D721Med (cell line): Measurements from ENCODE around the gene PATZ1.
"Not testable (repeated sequence)": the region's sequence is repeated elsewhere in the genome, so short reads cannot be mapped to it uniquely, and the experiment has no call there.

ENCODE experiments used
- DNase-seq: peaks from one replicate; pipeline ENCODE4 v3.0.0; 2011; ENCODE audit warnings: low spot score; ENCODE audit not compliant: insufficient read length
- FAIRE-seq: peaks from 2 replicates; lab custom pipeline; 2011; peaks lifted over from hg19 to GRCh38; lab: Jason Lieb, UNC
- TF ChIP-seq, protein P1 (sequence below): IDR thresholded peaks from 2 replicates; pipeline ENCODE4 v1.5.1; 2012; ENCODE audit warnings: mild to moderate bottlenecking, control low read depth; ENCODE audit not compliant: insufficient read depth; ENCODE audit errors: missing control alignments

Gene PATZ1

DNA sequence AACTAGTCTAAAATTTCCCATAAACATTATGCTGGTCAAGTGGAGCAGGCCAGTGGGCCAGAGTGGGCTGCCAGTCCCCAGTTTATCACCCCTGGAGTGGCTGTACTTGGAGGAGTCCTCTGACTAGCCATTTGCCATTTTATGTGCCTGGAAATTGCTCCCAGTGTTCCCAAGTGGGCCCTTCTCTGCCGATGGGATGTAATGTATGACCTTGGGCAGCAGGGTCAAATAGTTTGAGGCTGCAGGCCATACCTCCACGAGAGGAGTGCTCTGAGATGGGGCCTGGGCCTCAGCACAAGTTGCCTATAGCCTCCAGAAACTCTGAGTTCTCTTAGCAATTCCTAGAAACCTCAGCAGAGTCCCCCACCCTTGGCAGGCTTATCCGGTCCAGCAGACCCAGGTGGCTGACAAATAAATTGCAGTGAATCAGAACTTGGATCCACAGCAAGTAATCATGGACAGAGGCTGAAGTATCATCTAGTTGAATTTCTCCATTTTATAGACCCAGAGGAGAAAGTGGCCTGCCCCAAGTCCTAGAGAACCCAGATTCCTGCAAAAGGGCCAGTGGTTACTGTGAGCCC lies 17.8 kb upstream of the PATZ1 start:
- TF ChIP-seq, protein P1, sequence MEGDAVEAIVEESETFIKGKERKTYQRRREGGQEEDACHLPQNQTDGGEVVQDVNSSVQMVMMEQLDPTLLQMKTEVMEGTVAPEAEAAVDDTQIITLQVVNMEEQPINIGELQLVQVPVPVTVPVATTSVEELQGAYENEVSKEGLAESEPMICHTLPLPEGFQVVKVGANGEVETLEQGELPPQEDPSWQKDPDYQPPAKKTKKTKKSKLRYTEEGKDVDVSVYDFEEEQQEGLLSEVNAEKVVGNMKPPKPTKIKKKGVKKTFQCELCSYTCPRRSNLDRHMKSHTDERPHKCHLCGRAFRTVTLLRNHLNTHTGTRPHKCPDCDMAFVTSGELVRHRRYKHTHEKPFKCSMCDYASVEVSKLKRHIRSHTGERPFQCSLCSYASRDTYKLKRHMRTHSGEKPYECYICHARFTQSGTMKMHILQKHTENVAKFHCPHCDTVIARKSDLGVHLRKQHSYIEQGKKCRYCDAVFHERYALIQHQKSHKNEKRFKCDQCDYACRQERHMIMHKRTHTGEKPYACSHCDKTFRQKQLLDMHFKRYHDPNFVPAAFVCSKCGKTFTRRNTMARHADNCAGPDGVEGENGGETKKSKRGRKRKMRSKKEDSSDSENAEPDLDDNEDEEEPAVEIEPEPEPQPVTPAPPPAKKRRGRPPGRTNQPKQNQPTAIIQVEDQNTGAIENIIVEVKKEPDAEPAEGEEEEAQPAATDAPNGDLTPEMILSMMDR: no peak
- no peak for FAIRE-seq
- DNase-seq: no peak

DNA sequence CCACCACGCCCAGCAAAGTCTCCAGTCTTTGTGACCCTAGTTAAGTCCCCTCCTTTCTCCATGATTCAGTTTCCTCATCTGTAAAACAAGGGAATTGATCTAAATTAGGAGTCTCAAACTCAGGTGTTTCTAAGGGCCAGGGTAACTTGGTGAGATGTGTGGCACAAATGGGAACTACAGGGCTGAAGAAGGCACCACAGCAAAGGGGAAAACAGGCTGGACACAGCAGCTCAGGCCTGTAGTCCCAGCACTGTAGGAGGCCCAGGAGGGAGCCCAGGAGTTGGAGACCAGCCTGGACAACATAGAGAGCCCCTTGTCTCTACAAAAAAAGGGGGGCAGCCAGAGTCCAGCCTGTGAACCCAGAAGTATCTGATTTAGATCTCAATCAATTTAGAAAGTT lies 15.6 kb upstream of the PATZ1 start:
- FAIRE-seq: no peak
- no peak for DNase-seq
- TF ChIP-seq, protein P1: no peak

DNA sequence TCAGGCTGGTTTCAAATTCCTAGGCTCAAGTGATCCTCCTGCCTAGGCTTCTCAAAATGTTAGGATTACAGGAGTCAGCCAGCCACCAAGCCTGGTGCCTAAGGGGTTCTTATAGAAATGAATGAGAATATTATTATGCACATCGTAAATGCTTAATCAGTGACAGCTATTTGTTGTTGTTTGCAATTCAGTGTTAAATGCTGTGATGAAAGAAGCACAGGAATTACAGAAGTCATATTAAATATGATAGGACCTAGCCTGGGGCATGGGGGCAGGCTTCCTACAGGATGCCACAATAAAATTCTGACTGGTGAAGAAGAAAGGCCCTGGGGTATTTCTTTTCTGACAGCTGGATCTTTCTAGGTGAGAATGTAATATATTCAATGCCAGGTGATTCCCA lies 13.9 kb upstream of the PATZ1 start:
- TF ChIP-seq, protein P1: no peak
- DNase-seq (no peak), FAIRE-seq (no peak)

DNA sequence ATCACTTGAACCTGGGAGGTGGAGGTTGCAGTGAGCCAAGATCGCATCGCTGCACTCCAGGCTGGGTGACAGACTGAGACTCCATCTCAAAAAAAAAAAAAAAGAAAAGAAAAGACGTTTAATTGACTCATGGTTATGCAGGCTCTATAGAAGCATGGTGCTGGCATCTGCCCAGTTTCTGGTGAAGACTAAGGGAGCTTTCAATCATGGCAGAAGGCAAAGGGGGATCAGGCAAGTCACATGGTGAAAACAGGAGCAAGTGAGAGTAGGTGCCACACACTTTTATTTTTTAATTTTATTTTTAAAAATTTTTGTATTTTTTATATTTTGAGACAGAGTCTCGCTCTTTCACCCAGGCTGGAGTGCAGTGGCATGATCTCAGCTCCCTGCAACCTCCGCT lies 8.4 kb upstream of the PATZ1 start:
- FAIRE-seq: no peak
- TF ChIP-seq, protein P1: no peak

DNA sequence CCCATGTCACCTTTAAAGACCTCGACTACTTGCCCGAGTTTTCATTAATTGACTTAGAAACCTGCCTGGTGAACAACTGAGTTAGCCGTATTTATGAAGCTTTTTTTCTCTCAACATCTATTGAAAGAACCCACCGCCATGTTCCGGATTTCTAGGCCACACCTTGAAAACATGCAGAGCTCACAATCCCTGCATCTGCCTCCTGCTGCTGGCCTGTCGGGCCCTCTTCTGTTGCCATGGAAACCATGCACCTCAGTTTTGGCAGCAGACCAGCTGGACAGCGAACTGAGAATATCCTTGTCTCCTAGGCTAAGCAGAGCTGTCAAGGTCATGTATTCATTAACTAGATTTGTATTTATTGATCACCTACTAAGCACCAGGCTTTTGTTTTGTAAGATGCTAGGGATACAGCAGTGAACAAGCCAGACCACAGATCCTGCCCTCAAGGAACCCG lies 4.3 kb upstream of the PATZ1 start:
- FAIRE-seq (no peak), DNase-seq (no peak)
- TF ChIP-seq, protein P1: no peak

More for the DNA sequence above, 8.4 kb upstream of the PATZ1 start:
- DNase-seq: no peak

DNA sequence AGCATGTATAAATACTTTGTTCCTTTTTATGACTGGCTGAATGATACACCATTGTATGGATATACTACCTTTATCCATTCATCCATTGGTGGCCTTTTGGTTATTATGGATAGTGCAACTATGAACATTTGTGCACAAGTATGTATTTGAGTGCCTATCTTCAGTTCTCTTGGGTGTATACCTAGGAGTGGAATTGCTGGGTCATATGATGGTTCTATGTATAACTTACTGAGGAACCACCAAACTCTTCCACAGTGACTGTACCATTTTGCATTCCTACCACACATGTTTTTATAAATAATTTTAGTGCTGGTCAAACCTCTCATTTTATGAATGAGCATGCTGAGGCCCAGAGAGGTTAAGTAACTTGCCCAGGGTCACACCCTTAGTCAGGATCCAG lies 3.8 kb upstream of the PATZ1 start:
- FAIRE-seq (no peak), DNase-seq (no peak)
- TF ChIP-seq, protein P1: no peak

DNA sequence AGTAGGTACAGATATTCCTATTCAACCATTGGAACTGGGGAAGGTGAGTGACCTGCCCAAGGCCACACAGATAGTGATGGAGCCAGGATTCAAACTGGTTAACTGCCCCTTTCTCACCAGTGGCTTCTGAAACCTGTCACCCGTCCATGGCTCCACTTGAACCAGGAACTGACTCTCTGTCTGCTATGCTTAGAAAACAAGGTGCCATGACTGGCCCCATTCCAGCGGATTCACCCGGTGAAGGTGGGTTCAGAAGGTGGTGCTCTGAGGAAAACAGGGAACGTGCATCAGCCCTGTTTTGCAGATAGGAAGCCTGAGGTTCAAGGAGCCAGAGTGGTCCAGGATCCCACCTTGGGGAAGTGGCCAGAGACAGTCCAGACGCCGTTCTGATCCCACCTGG lies 2.6 kb upstream of the PATZ1 start:
- TF ChIP-seq, protein P1: no peak
- FAIRE-seq (no peak), DNase-seq (no peak)

DNA sequence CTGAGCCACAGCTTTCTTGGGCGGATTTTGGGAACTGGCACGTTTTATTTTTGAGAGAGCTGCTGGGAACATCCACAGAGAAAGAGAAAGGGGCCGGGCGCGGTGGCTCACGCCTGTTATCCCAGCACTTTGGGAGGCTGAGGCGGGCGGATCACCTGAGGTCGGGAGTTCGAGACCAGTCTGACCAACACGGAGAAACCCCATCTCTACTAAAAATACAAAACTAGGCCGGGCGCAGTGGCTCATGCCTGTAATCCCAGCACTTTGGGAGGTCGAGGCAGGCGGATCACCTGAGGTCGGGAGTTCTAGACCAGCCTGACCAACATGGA lies 1.8 kb upstream of the PATZ1 start:
- not testable (repeated sequence) for FAIRE-seq, DNase-seq
